SIG-M5 treated with dmso at 0.1 percent for 504 hours (cell line): Measurements from ENCODE around the gene PRCP.

Experiments
- DNase-seq: peaks from one replicate; lab custom pipeline; 2025; ENCODE audit not compliant: unreplicated experiment; lab: John Stamatoyannopoulos, UW

PRCP gene

GRCh38 chr11:82831364-82831763, 68.9 kb downstream of the PRCP start:
- DNase-seq = no peak

GRCh38 chr11:82830746-82831145, 69.5 kb downstream of the PRCP start:
- DNase-seq = no peak

- DNase-seq = no peak
Observed at GRCh38 chr11:82829101-82829500, 71.1 kb downstream of the PRCP start.

DNA sequence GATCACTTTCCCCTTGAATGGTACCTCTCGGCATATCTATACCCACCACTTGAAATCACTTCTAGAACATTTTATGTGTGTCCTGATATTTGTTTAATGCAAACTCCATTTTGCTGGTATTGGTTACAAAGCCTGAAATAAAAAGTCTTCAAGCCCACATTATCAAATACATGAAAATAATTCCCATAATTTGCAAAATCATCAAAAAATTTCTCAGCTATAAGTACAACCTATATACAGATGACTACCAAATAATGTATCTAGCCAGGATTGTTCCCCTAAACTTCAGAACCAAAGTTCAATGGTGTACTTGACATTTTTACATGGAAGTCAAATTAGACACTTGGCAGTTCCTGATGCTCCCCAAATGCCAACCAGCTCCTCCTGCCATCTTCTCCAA, 71.8 kb downstream of the PRCP start:
- DNase-seq = no peak

DNA sequence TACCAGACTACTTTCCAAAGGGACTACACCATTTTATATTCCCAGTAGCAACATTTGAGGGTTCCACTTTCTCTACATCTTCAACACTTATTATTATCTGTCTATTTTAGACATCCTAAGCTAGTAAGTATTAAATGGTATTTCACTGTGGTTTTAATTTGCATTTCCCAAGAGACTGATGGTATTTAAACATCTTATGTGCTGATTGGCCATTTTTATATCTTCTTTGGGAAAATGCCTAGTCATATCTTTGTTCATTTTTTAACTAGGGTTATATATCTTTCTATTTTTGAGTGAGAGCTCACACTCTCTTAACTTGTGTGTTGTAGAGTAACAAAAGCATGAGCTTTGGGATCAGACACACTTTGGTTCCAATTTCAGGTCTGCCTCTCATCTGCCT, 73.7 kb downstream of the PRCP start:
- no peak for DNase-seq

- no peak for DNase-seq
Observed at GRCh38 chr11:82823647-82824619, 76.3 kb downstream of the PRCP start.

DNA sequence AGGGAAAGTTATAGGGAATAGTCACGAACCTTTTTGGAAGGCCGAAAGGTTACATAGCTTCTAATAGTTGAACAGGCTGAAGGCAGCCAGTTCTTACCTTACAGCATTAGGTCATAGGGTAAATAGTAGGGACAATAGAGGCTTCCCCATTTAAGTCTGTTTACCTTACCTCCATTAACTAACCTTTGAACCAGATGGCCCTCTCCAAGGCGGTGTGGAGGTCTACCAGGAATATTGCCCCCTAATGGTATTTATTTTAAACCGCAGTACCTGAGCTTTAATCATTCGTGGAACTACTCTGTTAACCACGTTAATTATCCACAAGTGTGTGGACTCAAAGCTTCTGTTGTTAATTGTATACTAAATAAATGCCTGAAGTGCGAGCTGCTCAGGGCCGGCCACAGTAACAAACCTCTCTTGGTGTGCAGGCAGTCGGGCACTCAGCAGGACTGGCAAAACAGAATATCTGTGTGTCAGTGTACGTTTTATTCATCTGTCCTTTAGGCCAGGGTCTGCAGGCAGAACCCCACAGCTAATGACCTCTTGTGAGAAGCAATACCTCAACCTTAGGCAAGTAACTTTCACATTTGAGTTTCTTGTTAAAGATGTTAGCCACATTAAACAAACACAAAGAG, 81.7 kb downstream of the PRCP start:
- DNase-seq = no peak

GRCh38 chr11:82815406-82815805, 84.8 kb downstream of the PRCP start:
- DNase-seq = no peak

DNA sequence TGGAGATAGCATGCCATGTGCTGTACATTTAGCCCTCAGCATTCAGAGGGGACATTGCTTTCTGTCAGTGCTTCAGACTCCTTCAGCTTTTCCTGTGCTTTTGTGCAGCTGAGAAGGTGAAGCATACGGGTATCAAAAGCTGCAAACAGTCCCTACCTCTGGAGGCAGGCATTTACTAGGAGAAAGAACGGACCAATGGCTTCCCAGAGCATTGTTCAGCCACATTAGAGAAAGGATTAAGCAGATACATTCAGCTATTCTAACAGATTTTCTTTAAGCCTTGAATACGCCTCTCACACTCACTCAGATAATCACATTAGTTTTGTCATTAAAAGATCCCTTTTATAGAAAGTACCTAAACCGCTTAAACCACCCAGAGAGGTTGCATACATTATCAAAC, 85.9 kb downstream of the PRCP start:
- DNase-seq = no peak

GRCh38 chr11:82811369-82811768, 88.9 kb downstream of the PRCP start:
- no peak for DNase-seq

GRCh38 chr11:82810738-82811137, 89.5 kb downstream of the PRCP start:
- DNase-seq = no peak

DNA sequence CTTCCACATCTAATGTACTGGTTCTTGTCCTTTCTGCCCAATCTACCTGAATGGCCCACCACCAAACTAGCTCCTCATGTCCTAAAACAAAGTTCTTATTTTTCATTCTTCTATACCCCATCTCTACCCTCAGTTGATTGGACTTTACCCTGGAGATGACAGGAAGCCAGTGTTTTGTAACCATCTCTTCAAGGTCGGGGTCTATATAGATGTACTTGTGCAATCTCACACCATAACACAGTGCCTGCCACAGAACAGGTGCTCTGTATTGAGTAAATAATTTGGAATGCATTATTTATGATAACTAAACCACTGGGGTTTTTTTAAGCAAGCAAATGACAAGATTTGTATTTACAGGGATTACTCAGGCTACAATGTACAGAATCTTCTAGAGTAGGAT, 89.9 kb downstream of the PRCP start:
- no peak for DNase-seq

- no peak for DNase-seq
Observed at GRCh38 chr11:82807646-82808045, 92.6 kb downstream of the PRCP start.

- no peak for DNase-seq
Observed at GRCh38 chr11:82802710-82803109, 97.5 kb downstream of the PRCP start.

GRCh38 chr11:82796998-82797961, 103.0 kb downstream of the PRCP start:
- no peak for DNase-seq

DNA sequence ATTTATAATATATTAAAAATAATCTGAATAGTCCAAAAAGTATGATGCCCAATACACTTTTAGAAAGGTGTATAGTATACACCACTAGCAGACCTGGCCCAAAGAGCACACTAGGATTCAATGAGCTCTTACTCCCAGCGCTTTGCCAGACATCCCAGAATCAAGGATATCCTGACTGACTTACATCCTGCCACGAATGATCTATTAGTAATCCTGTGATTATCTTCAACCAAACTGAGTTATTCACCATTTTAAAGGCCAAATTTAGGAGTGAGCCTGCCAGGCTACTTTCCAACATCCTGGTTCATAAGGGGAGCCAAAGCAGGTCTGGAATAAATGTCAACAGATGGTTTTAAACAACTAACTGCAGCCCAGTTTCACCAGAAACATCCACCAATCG, 105.7 kb downstream of the PRCP start:
- no peak for DNase-seq

DNA sequence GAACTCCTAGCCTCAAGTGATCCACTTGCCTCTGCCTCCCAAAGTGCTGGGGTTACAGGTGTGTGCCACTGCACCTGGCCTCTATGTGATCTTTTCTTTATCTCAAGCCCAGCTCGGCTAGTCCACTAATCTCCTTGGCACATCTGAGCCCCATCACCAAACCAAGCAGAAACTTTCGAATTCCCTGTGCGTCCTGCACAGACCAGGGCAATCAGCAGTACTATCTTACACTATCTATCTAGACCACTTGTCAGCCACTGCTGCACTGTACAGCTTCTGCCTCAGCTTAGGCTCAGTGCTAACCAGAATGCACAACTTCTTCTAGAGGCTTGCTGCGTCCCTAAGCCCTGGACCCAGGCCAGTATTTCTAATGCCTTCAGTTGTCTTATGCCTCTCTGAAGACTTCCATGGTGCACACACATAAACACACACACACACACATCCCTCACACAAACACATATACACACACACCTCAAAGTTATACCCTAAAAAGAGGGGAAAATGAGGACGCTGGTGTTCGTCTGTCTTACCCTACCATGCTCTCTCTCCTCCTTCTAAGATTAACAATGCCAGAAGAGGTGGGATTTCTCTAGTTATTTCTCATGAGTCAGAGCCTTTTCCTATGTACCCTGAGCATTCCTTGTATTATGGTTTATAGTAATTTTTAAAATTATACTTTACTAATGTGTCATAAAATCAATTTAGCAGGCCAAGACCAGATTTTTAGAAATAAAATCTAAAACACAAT, 107.2 kb downstream of the PRCP start:
- no peak for DNase-seq

GRCh38 chr11:82792319-82792718, 107.9 kb downstream of the PRCP start:
- no peak for DNase-seq

GRCh38 chr11:82791779-82792178, 108.5 kb downstream of the PRCP start:
- DNase-seq = no peak

DNA sequence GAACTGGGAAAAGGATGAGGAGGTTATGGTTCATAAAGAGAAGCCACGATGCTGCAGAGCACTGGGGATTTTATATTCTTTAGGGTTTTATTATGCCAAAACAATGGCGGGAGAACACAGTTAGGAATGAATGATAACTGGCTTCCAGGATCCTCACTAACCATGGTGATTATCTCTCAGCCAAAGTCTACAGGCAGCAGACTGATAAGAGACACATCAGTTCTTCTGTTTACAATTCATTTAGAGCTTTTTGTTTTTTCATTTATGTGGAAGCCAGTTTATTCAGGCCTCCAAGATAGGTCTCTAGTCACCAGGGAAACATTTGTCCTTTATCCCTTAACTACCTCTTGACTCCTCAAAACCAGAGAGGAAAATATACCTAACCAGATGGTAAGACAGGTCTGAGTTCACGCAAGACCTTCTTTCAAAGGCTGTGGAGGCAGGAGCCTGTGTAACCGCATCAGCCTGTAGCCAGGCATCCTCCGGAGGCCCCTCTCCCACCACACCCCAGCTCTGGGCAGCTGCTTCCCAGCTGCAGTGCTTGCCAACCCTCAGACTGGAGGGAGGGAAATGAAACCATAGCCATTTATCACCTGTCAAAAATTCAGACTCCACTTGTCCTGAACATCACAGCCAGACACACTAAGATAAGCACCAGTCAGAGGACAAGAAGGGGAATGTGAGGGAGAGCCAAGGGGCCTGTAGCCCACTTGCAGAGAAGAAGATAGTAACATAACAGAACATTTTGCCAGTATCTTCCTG, 109.3 kb downstream of the PRCP start:
- no peak for DNase-seq
